Measurements from ENCODE around the gene KIF1A.

Gene KIF1A

DNA sequence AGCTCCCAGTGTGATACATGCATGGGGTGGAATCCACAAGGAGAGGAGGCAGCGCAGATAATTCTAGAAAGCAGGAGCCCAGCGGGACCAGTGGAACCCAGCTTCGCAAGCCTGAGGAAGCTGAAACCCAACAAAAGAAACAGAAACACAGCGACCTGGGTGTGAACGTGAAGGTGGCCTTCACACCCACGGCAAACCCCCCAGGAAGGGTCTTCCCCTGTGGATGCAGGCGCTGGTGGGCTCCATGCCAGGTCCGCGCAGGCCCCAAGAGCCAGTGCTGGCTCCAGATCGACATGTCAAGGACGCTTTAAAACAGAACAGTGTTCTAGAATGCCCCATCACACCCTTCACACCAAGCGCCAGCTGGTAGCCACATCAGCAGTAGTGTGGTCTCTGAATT lies 22.1 kb downstream of the KIF1A start:
- no peak for DNase-seq (ENCODE audit: low read depth)

DNA sequence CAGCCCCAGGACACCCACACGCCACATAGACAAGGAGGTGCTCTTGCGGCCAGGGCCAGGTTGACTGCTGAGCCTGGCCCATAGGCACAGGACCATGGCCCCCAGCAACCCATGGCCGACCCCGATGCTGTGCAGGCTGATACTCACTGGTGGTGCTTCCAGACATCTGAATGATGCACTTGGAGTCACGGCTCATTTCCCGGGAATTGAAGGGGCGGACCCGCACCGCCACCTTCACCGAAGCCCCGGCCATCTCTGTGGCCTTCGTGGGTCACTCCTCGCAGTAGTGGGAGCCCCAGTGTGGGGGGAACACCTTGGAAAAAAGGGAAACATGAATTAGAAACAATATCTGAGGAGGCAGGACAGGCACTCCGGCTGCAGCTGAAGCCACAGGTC lies 22.5 kb downstream of the KIF1A start:
- DNase-seq (ENCODE audit: low read depth) = no peak

DNA sequence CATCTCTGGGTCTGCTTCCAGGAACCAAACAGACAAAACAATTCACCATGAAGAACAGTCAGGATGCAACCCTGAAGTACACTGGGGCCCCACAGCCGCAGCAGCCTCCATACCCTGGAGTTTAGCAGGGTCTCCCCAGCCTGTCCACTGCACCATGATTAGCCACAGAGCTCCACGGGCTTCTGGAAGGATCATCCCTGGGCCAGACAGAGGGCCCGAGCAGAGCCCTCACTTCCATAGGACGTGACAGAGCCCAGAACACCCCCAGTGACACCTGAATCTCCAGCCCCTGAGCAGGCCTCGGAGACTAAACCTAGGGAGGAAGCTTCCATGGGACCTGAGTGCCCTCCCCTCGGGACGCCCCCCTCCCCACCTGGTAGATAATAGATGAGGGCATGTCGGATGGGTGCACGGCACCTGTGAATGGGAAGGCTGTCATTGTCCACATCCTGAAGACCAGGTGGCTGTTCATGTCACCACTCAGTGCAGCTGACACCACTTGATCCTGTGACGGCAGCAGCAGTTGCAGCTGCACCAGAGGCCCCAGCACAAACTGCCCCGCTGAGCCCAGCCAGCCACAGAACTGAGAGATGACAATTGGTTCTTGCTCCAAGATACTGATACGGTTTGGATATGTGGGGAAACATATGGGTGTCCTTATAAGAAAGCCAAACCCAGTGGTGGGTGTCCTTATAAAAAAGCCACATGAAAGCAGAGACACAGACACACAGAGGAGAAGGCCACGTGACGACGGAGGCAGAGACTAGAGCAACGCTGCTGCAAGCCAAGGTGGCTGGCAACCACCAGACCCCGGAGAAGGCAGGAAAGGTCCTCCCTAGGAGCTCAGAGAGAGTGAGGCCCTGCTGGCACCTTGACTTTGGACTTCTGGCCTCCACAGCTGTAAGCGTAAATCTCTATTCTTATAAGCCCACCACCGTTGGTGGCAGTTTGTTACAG lies 23.2 kb downstream of the KIF1A start:
- DNase-seq (ENCODE audit: low read depth) = no peak

DNA sequence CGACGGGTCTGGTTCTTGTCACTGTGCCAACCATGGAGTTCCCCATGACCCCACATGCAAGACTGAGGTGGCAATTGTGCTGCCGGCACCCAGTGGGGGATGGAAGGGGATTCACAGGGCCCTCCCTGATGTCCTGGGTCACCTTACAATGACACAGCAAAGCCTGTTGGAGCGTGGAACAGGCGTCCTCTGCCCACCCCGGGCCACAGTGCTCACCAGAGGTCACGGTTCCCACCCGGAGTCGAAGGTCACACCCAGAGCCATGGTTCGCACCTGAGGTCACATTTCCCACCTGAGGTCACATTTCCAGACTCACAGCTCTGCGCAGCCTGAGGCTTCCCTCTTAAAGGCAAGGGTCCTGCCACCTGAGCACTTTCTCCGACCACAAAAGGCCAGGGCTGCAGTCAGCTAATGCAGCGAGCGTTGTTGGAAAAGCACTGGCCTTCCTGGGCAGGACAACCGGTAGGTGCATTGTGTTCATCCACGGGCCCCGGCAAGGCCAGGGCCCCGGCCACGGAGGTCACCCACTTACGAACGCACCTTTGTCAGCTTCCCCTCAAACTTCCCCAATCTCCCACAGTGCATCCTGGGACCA lies 24.0 kb downstream of the KIF1A start:
- no peak for DNase-seq (ENCODE audit: low read depth)

DNA sequence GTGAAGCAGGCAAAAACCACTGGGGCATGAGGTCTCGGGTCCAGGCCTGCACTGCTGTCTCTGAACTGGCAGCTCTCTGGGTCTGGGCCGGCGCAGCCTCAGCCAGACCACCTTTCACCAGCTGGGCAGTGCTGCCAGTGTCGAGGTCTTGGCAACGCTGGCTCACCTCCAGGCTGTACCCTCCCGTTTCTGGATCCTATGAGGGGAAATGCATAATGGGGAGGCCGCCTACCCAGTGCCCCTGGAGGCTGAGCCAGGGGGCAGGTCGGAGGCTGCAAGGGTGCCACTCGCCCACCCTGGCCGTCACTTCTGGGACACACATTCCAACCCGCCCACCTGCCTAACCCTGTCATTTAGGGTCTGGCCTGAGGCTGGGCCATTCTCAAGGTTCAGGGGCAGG lies 24.6 kb downstream of the KIF1A start:
- DNase-seq (ENCODE audit: low read depth) = no peak

DNA sequence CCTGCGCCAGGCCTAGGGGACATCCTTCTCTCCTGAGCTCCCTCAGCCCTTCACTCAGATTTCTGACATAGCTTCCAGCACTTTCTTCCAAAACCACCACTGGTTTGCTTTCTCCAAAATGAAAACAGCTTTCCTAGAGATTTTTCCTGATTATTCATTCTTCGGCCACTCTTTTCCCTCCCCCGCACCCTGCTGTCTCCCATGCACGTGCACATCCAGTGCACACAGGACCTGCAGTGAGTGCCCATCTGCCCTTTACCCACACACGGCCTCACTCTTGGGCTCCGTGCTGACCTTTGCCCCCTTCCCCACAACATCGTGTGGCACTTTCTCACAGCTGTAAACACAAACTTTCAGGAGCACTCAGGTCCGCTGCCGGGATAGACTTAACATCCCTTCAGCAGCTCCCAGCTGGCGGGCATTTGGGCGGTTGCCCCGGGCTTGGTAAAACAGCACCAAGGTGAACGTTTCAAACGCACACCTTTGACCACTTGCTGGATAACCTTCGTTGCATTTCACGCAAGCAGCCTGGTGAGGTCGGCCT lies 25.8 kb downstream of the KIF1A start:
- DNase-seq (ENCODE audit: low read depth) = no peak

DNA sequence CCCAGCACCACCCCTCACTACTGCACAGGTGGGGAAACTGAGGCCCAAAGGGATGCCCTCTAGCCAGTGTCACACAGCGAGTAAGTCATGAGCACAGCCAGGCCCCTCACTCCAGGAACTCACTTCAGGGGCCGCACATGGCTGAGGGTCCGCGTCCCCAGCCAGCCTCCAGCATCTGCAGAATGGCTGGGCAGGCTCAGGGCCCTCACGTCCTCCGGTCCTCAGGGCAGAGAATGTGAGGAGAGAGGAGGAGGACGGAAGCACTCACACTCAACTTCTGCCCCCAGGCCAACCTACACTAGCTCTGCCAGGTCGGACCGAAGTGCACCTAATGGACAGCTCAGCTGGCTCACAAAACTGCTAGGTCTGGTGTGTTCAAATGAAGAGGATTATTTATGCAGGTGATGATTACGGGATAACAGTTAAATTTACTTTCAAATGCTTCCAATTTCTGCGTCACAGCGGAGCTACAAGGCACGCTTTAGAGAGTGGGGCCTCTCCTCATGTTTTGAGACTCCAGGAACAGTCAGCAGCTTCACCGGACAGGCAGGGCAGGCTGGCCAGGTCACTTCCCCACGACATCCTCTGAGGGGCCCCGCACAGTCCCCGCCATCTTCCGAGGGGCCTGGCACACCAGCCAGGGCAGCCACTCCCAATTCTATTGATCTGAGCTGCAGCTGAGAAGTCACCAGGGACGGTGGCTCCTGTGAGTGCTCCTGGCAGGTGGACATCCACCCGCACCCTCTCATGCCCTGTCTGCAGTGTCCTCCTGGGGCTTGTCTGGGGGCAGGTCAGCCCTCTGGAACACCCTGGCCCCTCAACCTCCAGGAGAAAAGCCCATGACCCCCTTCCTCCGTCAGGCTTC lies 26.5 kb downstream of the KIF1A start:
- DNase-seq (ENCODE audit: low read depth) = no peak

DNA sequence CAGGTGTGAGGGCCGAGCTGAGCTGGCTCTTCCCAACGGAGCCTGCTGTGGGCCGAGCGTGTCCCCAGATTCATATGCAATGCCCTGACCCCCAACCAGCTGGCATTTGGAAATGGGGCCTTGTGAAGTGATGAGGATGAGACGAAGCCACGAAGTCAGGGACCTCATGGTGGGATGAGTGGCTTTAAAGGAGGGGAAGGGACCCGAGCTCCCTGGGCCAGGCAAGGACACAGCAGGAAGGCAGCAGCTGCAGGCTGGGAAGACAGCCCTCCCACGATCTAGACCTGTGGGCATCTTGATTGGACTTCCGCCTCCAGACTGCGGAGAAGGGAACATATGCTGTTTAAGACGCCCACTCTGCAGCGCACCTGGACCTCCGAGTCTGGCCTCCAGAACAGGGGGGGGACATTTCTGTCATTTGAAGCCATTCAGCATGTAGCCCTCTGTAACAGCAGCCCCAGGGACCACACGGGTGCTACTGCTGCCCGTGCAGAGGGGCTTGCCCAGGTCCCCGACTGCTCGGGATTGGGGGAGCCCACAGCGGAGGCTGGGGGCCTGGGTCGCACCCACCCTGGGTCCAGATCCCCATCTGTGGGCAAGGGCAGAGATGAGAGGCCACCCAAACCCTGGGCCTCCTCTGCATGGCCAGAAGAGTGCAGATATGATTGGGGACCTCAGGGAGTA lies 27.2 kb downstream of the KIF1A start:
- DNase-seq (ENCODE audit: low read depth) = no peak

DNA sequence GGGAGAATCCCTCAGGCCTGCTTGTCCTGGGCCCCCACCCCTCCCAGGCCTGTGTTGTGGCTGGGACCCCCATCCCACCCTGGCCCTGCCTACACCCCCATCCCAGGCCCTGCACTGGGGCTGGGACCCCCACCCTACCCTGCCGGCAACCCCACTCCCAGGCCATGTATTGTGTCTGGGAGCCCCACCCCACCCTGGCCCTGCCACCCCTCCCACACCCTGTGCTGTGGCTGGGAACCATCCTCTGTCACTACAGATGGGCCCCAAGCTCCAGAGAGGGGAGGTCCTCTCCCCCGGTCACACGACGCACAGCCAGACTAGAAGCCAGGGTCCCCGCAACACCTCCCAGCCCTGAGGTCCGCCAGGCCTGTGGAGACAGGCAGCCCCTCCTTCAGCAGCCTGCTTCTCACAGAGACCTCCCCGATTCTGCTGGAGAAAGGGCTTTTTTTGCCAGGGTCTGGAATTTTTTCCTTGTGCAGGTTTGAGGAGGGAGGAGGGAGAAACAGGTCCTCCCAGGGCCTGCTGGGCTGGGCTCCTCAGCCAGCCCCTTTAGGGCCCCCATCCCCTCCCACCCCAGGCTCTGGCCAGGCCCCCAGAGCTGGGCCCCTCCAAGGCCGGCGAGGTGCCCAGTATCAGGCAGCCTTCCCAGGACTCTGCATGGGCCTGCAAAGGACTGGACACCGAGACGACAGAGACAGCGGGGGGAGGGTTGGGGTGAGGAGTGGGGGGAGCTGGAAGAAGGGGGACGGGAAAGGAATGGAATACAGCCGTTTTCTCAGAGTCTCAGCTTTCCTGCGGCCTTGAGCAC lies 28.0 kb downstream of the KIF1A start:
- no peak for DNase-seq (ENCODE audit: low read depth)

DNA sequence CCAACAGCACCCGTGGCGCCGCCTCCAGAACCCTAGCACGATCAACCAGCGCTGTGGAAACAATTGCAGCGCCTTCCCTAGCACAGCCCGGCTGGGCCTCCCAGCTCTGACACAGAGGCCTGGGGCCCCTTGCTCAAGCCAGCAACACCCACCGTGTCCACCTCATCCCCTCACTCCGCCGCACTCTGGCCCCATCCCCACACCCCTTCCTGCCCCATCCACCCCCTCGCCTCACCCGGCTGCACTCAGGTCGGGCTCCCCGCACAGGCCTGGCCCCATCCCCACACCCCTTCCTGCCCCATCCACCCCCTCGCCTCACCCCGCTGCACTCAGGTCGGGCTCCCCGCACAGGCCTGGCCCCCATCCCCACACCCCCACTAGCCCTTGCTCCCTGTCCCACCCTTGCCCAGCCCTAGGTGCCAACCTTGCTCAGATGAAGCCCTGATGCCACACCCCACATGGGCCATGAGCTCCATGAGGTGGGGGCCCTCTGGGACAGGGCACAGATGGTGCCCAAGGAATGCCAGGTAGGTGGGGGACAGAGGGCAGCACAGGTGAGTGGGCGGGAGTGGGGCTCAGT lies 28.7 kb downstream of the KIF1A start:
- DNase-seq (ENCODE audit: low read depth) = no peak

DNA sequence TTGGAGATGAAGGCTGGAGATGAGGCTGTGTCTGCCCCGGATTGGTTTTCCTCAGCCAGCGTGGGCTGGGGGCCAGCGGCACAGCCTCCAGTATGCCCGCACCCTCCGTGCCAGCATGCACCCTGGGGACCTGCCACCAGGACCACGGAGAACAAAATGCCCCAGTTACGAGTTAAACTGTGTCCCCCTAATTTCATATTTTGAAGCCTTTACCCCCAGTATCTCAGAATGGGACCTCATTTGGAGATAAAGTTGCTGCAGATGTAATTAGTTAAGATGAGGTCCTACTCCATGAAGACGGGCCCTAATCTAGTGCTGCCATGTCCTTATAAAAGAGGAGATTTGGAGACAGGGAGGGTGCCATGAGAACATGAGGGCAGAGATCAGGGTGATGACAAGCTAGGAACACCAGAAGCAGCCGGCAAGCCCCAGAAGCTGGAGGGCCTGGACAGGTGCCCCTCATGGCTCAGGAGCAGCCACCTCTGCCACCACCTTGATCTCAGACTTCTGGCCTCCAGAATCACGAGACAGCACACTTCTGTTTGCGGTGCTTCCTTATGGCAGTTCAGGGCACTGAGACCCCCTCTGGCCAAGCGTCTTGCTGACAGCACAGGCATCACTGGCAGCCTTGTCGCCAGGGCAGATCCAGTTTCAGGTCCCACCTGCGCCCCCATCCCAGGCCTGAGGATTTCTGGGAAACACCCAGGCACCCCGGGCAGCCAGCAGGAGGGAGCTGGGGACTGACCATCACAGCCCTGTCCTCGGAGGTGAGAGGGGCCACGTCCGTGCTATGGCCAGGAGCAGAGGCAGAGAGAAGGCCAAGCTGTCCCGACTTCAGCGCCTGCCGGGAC lies 29.4 kb downstream of the KIF1A start:
- DNase-seq (ENCODE audit: low read depth) = no peak

DNA sequence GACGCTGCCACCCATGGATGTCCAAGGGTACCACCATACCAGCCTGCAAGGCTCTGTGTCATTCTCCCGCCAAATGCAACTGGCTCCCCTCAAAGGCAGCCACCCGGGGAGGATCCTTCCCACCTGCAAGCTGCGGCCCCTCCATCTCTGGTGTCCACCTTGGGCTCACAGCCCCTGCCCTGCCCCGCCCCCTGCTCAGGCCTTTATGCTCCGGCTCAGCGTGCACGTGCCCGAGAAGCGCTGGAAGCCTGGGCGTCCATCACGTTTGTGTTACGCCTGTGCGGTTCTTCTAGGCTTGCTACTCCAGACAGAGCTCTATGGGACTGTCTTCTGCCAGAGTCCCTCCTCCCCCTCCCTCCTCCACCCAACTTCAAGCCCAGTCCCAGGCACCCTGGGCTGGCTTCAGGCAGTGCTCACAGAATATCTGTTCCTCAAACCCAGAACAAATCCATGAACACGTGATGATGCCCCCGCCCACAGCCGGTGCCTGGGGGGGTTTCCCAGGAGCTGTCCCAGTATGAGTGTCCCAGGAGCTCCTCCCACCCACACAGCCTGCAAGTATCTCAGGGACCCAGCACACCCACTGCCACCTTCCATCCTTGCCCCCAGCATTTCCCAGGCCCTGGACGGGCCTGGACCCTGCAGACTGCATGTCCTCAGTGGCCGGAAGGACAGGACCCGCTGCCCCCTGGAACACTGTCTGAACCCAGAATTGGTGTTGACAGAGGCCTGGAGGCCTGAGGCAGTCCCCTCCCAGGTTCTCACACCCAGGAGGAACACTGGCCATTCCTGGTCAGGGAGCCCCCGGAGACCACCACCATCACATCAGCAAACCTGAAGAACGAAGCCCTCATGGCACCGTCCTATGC lies 30.3 kb downstream of the KIF1A start:
- no peak for DNase-seq (ENCODE audit: low read depth)

DNA sequence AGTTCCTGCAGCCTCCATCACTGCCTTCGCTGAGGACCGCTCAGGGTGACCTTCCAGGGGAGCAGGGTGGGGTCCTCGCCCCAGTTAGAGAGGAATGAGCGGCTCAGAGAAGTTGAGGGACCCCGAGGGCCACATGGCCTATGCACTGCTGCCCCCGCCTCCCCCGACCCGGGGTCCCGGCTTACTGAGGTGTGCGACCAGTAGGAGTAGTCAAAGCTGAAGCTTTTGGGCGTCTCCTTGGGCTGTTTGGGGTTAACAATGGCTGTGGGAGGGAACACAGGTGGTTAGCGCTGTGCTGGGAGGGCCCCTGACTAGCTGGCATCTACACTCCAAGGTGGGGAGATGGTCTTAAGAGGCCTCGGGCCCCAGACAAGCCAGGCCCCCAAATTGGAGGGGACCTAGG lies 31.0 kb downstream of the KIF1A start:
- DNase-seq (ENCODE audit: low read depth) = no peak

DNA sequence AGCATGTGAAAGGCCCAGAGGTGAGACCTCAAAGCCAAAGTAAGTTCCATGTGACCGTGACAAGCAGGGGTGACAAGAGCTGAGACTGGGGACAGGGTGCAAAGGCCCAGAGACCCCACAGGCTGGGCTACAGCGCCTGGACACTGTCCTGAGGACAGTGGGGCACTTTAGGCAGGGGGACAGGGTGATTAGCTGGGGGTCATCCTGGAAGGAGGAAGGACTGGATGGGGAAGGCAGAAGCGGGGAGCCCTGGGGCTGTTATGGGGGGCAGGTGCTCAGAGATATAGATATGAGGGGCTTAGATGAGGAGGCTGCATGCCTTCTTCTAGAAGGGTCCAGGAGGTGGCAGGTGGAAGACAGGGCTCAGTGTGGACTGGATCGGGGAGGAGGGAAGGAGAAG lies 31.5 kb downstream of the KIF1A start:
- DNase-seq (ENCODE audit: low read depth) = no peak

DNA sequence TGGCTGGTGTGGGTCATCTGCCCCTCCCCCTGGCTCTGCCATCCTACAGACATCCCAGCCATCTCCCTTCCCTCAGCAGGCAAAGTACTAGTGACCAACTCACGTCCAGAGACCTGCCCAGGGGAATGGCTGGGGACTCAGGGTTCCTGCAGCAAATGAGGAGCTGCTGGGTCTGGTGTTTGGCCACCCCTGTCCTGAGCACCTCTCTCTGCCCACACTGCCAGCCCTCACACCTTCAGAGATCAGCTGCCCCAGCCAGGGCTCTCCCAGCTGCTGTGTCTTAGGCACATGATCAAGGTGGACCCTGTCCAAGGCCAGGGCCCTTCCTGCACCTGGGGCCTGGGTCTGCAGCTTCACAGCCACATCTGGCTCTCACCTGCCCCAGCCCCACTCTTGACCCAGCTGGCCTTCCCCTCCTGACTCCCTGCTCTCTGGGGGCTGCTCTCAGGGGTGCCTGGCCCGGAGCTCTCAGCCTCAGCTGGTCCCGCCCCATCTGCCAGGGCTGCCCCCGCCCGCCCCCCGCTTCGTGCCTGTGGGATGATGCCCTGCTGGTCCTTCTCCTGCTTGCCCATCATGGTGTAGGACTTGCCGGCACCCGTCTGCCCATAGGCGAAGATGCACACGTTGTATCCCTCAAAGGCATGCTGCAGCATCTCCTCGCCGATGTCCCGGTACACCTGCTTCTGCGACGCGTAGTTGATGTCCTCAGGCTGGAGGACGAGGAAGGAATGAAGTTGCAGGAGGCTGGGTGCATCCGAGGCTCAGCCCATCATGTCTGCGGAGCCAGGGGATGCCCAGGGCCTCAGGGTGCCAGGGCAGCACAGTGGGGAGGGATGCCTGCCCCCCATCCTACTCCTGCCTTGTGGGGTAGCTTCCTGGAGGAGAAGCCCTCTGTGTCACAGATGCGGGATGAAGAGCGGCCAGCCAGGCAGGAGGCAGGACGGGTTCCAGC lies 32.2 kb downstream of the KIF1A start:
- DNase-seq (ENCODE audit: low read depth) = no peak

DNA sequence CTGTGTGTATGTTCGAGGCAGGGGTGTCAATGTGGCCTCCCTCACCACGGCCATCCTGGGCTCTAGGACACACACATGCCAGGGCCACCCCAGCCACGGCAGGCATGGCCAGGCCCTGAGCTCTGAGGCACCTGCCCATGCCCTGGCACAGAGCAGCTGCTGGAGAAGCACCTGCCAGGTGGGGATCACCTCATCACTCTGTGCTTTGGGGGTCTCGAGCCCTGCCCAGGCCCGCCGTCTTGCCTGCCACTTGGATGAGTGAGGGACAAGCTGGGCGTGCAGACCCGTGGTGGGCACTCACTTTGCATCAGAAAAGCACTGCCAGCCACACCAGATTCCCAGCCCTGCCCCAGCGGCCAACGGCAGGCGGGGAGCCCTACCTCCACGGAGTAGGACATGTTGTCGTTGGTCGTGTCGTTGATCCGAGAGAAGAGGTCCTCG lies 33.1 kb downstream of the KIF1A start:
- DNase-seq (ENCODE audit: low read depth) = no peak

DNA sequence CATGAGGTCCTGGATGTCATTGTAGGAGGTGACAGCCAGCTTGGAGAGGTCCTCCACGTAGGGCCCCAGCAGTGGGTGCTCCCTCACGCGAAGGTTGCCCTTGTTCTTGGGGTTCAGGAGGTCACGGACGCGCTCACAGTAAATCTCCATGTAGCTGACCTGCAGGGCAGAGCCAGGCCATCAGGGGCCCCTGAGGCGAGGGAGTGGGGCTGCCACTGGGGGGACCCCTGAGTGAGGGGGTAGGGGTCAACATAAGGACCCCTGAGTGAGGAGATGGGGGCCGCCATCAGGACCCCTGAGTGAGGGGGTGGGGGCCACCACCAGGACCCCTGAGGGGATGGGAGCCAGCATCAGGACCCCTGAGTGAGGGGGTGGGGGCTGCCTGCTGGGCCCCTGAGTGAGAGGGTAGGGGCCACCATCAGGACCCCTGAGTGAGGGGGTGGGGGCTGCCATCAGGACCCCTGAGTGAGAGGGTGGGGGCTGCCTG lies 33.6 kb downstream of the KIF1A start:
- DNase-seq (ENCODE audit: low read depth) = no peak

Measured in activated T-helper 9 cell treated with anti-CD3 and anti-CD28 coated beads, Interleukin-2, amount 50 U/mL, for 16 hours (primary cell).